Sigmoid colon (tissue), 7 donors: ENCODE measurements around the gene MCFD2. TPM values are rescaled to one million over a fixed set of nuclear protein-coding genes. Genes with fewer than 3 reads are reported as not detected.
A peak's percentile ranks its signal among the peaks of the same experiment; 100 is the strongest.
"Not testable (repeated sequence)": the region's sequence is repeated elsewhere in the genome, so short reads cannot be mapped to it uniquely, and the experiment has no call there.

Experiments used
- DNase-seq: peaks from one replicate; pipeline ENCODE4 v3.0.0-alpha.2; 2019
- H3K27ac ChIP-seq, 4 donors: fragments of 200-600 bp; sonication (generic); one replicate each; pipeline ENCODE4 v1.5.1; 2016 to 2019; ENCODE audit warnings: mild to moderate bottlenecking in 1 of 4
- H3K27me3 ChIP-seq, 3 donors: fragments of 200-600 bp; sonication (generic); one replicate each; pipeline ENCODE4 v1.5.1; 2019; ENCODE audit warnings: mild to moderate bottlenecking in 1 of 3
- H3K36me3 ChIP-seq, 4 donors: fragments of 200-600 bp; sonication (generic); one replicate each; pipeline ENCODE4 v1.5.1; 2016 to 2019
- H3K4me1 ChIP-seq, 4 donors: fragments of 200-600 bp; sonication (generic); one replicate each; pipeline ENCODE4 v1.5.1; 2017 to 2019
- H3K4me3 ChIP-seq, 4 donors: fragments of 200-600 bp; sonication (generic); one replicate each; pipeline ENCODE4 v1.5.1; 2017 to 2019; ENCODE audit warnings: mild to moderate bottlenecking in 2 of 4, moderate library complexity in 1 of 4
- H3K9me3 ChIP-seq, 4 donors: fragments of 200-600 bp in 3 of 4; sonication (generic) in 3 of 4; one replicate each; pipeline versions ENCODE4 v1.5.1 to v1.6.1; 2013 to 2019
- EP300 ChIP-seq, 4 donors: sonication (generic); formaldehyde crosslinking; IDR thresholded peaks; one replicate each; pipeline ENCODE4 v1.6.1; 2017; ENCODE audit warnings: antibody characterized with exemption in 4 of 4
- POLR2A ChIP-seq, 2 donors: fragments of 450-650 bp; IDR thresholded peaks; one replicate each; pipeline ENCODE4 v1.6.1; 2016; ENCODE audit warnings: antibody characterized with exemption in 2 of 2, mild to moderate bottlenecking in 2 of 2, moderate library complexity in 2 of 2
- POLR2AphosphoS5 ChIP-seq, 4 donors: sonication (generic); formaldehyde crosslinking; IDR thresholded peaks; one replicate each; pipeline ENCODE4 v1.6.1; 2017; ENCODE audit warnings: antibody characterized with exemption in 4 of 4
- WGBS, 2 donors: extraction: QIAGEN DNeasy Blood & Tissue Kit; methylation state at CpG; one replicate each; pipeline ENCODE4 v1.1.7; 2013; 5-methylcytosine and 5-hydroxymethylcytosine counted together
- intact Hi-C: fragments of 100-400 bp; cut with DNase I; formaldehyde crosslinking; loops from one replicate; pipeline ENCODE4 v1.15.1; 2023
- polyA plus RNA-seq, 3 donors: library from polyadenylated mRNA; stranded (reverse); fragments of 200-250 nt; gene quantifications; one replicate each; pipeline ENCODE4 v1.2.3, GENCODE V29; 2013
- total RNA-seq, 4 donors: library from RNA; depleted of rRNA; stranded (reverse); fragments of >200 nt; gene quantifications; one replicate each; pipeline ENCODE4 v1.1.0, GENCODE V29; 2016
- TF ChIP-seq, protein P1 (sequence below), 4 experiments: fragments of 450-650 bp in 3 of 4; fragments of 200-600 bp in 1 of 4; IDR thresholded peaks; one replicate each; pipeline ENCODE4 v1.5.1; 2016 to 2019; ENCODE audit warnings: antibody characterized with exemption in 4 of 4, mild to moderate bottlenecking in 3 of 4, moderate library complexity in 2 of 4
- donor health status: healthy with polysubstance abuse.
- donor health status: Bipolar disorder and iron deficiency.
- donor health status: healthy.

Gene MCFD2
- total and polyA plus RNA-seq, 7 donors = 13.4 to 75.7 (median 50.1) TPM

DNA sequence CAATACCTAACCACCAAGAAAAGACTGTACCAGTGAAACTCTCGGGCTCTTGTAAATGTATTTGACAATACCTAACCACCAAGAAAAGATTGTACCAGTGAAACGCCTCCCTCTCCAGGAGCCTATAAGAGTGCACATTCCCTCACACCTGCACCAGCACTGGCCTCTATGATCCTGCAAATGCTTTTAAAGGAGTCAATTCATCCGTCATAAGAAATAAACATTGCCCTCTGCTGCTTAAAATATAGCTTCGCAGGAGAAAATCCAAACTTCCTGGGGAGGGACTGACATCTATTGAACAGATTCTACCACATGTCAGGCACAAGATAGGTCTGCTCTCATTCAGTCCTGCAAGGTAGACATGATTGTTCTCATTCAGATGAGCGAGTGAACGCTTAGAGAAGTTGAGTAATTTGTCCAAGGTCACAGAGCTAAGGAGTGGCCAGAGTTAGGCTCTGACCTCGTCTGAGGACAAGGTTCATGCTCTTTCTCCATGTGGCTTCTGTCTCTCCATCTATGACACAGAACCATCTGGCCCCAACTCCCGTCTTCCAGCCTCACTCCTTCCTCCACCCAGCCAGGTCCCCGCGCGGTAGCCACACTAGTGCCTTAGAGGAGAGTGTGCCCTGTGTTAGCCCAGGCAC, 38.7 kb downstream of the MCFD2 start:
- no peak overlapping the region for H3K4me3 ChIP-seq
- intact Hi-C loops = loop anchor here (5.0 kb wide), 1 partner anchor 60 kb away; no protein-coding TSS in a partner anchor
- H3K4me1 ChIP-seq = peaks cover 0 to 66% (median 52%) of the 10 kb centered on the region in 4 donors
- no peaks in the 10 kb centered on the region for H3K9me3 ChIP-seq
- TF ChIP-seq EP300 (IDR thresholded peaks at IDR 0.05) (no peak), POLR2A (IDR thresholded peaks at IDR 0.05) (no peak), POLR2AphosphoS5 (IDR thresholded peaks at IDR 0.05) (peak in 1 of 4 donors; percentile 37)
- TF ChIP-seq, protein P1, sequence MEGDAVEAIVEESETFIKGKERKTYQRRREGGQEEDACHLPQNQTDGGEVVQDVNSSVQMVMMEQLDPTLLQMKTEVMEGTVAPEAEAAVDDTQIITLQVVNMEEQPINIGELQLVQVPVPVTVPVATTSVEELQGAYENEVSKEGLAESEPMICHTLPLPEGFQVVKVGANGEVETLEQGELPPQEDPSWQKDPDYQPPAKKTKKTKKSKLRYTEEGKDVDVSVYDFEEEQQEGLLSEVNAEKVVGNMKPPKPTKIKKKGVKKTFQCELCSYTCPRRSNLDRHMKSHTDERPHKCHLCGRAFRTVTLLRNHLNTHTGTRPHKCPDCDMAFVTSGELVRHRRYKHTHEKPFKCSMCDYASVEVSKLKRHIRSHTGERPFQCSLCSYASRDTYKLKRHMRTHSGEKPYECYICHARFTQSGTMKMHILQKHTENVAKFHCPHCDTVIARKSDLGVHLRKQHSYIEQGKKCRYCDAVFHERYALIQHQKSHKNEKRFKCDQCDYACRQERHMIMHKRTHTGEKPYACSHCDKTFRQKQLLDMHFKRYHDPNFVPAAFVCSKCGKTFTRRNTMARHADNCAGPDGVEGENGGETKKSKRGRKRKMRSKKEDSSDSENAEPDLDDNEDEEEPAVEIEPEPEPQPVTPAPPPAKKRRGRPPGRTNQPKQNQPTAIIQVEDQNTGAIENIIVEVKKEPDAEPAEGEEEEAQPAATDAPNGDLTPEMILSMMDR (IDR thresholded peaks at IDR 0.05) = peak; percentile 45 to 59 (median 46)
- no peaks in the 10 kb centered on the region for H3K36me3 ChIP-seq
- H3K27ac ChIP-seq = peak overlapping the region; percentile 55 to 85 (median 72)
- no peaks in the 10 kb centered on the region for H3K27me3 ChIP-seq
- 28 to 47% methylated on average over 11 of the region's 11 CpGs for WGBS, 2 donors
- DNase-seq = no peak

DNA sequence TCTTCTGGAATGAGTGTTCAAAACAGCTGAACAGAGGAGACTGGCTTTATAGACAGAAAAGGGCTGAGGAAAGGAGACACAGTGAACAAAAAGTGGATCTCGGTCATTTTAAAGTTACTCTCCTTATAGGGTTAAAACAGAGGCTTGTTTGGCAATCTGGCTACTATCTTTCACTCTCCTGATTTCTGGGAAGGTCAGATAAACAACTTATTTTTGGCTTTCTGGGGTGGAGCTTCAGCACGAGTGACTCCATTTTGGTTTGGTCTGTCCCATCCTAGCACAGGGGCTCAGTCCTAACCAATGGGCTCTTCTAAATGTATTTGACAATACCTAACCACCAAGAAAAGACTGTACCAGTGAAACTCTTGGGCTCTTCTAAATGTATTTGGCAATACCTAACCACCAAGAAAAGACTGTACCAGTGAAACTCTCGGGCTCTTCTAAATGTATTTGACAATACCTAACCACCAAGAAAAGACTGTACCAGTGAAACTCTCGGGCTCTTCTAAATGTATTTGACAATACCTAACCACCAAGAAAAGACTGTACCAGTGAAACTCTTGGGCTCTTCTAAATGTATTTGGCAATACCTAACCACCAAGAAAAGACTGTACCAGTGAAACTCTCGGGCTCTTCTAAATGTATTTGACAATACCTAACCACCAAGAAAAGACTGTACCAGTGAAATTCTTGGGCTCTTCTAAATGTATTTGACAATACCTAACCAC, 39.5 kb downstream of the MCFD2 start:
- DNase-seq = peak; percentile 12
- 76 to 92% methylated on average over 5 of the region's 5 CpGs for WGBS, 2 donors
- H3K36me3 ChIP-seq, H3K4me3 ChIP-seq, H3K27me3 ChIP-seq, H3K9me3 ChIP-seq: not testable (repeated sequence)
- H3K4me1 ChIP-seq = peaks cover 0 to 64% (median 53%) of the 10 kb centered on the region in 4 donors
- peak overlapping the region in 3 of 4 donors; percentile 59 to 85 (median 84) for H3K27ac ChIP-seq
- intact Hi-C loops = loop anchor here (2.0 to 5.0 kb wide), 2 partner anchors 59 to 209 kb away; no protein-coding TSS in a partner anchor
- peak in 1 of 4 donors; percentile 21 for TF ChIP-seq EP300 (IDR thresholded peaks at IDR 0.05)
- peak in 1 of 4 donors; percentile 27 for TF ChIP-seq POLR2AphosphoS5 (IDR thresholded peaks at IDR 0.05)

DNA sequence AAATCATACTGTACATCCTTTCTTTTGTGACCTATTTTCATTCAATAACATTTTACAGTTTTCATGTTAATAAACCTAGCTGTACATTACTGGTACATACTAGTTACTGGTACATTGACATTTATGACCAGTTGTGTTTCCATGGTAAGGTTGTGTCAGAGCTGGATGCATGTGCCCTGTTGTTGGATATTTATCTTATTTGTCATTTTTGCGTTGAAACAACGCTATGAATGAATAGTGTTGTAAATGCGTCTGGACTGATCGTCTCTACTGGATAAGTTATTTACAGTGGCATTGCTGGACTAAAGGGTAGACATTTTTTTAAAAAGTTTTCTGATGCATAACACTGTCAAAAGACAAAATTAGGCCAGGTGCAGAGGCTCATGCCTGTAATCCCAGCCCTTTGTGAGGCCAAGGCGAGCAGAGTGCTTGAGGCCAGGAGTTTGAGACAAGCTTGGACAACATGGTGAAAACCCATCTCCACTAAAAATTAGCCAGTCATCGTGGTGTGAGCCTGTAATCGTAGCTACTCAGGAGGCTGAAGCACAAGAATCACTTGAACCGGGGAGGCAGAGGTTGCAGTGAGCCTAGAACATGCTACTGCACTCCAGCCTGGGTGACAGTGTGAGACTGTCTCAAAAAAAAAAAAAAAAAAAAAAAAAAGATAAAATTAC, 40.2 kb downstream of the MCFD2 start:
- no peak for TF ChIP-seq POLR2AphosphoS5 (IDR thresholded peaks at IDR 0.05)
- TF ChIP-seq, protein P1 (IDR thresholded peaks at IDR 0.05) = no peak
- no peaks in the 10 kb centered on the region for H3K27me3 ChIP-seq
- peak; percentile 38 for DNase-seq
- no peak overlapping the region for H3K4me3 ChIP-seq
- peak overlapping the region in 3 of 4 donors; percentile 59 to 85 (median 84) for H3K27ac ChIP-seq
- no peaks in the 10 kb centered on the region for H3K36me3 ChIP-seq
- intact Hi-C loops = loop anchor here (2.0 to 5.0 kb wide), 2 partner anchors 58 to 209 kb away; no protein-coding TSS in a partner anchor
- WGBS, 2 donors = 80 to 86% methylated on average over 8 of the region's 8 CpGs
- peaks cover 0 to 64% (median 53%) of the 10 kb centered on the region in 4 donors for H3K4me1 ChIP-seq
- H3K9me3 ChIP-seq = no peaks in the 10 kb centered on the region

DNA sequence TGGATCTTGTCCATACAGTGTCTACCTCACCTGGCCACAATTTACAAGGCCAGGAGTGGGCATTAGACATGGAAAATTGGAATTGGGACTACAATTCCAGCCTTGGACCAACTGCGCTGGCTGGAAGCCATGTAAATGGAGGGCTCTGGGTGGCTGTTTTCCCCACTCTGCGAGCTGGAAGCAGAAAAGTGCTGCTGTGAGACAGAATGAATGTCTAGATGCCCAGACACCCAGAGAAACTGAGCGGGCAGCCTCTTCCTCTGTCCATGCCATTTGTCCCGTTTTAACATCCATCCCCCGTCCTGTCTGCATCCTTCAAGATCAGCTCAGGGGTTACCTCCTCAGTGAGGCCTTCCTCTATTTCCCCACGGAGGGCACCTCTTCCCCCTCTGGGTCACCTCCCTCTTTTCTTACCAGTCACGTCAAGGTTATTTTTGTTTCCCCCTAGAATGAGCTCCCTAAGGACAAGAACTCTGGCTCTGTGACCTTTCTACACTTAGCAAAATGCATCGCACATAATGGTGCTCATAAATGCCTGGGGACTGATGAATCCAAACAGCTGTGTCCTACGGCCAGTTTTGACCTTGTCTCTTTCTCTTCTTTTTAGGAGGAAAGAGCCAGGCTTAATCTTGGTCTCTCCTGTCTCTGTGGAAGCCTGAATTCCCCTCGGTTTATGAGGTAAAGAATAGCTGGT, 41.2 kb downstream of the MCFD2 start:
- intact Hi-C loops = loop anchor here (2.0 kb wide), 1 partner anchor 208 kb away; no protein-coding TSS in a partner anchor
- no peaks in the 10 kb centered on the region for H3K27me3 ChIP-seq
- no peaks in the 10 kb centered on the region for H3K36me3 ChIP-seq
- 82 to 89% methylated on average over 10 of the region's 10 CpGs for WGBS, 2 donors
- H3K4me1 ChIP-seq = peaks cover 0 to 69% (median 56%) of the 10 kb centered on the region in 4 donors
- TF ChIP-seq, protein P1 (IDR thresholded peaks at IDR 0.05) = no peak
- TF ChIP-seq POLR2AphosphoS5 (IDR thresholded peaks at IDR 0.05) = peak in 3 of 4 donors; percentile 35 to 65 (median 50)
- peak overlapping the region; percentile 7 to 85 (median 72) for H3K27ac ChIP-seq
- H3K4me3 ChIP-seq = no peak overlapping the region
- DNase-seq = peak; percentile 57
- H3K9me3 ChIP-seq = no peaks in the 10 kb centered on the region
